Tibial nerve (tissue), 4 donors: ENCODE results near the gene IL20. TPM values are rescaled to one million over a fixed set of nuclear protein-coding genes. Genes with fewer than 3 reads are reported as not detected.

Experiments used
- DNase-seq, 2 donors: peaks; one replicate each; pipeline ENCODE4 v3.0.0-alpha.2; 2019; ENCODE audit warnings: low spot score in 2 of 2
- H3K27ac ChIP-seq, 4 donors: fragments of 200-600 bp; sonication (generic) in 3 of 4; one replicate each; pipeline ENCODE4 v1.5.1; 2017 to 2019; ENCODE audit warnings: mild to moderate bottlenecking in 1 of 4
- H3K27me3 ChIP-seq, 2 donors: fragments of 200-600 bp; sonication (generic) in 1 of 2; one replicate each; pipeline versions ENCODE4 v1.5.1 to v1.6.0; 2017 to 2019
- H3K36me3 ChIP-seq, 3 donors: fragments of 200-600 bp; sonication (generic); one replicate each; pipeline ENCODE4 v1.5.1; 2018 to 2019
- H3K4me1 ChIP-seq, 4 donors: fragments of 200-600 bp; sonication (generic) in 3 of 4; one replicate each; pipeline ENCODE4 v1.5.1; 2017 to 2019
- H3K4me3 ChIP-seq, 4 donors: fragments of 200-600 bp; sonication (generic) in 3 of 4; one replicate each; pipeline ENCODE4 v1.5.1; 2017 to 2019; ENCODE audit warnings: mild to moderate bottlenecking in 1 of 4, moderate library complexity in 1 of 4
- H3K9me3 ChIP-seq, 4 donors: fragments of 200-600 bp; sonication (generic) in 3 of 4; one replicate each; pipeline ENCODE4 v1.5.1; 2017 to 2019
- CTCF ChIP-seq, 5 experiments: fragments of 200-600 bp in 3 of 5; fragments of 450-650 bp in 2 of 5; sonication (generic) in 3 of 5; IDR thresholded peaks; one replicate each; pipeline ENCODE4 v1.5.1; 2016 to 2019; ENCODE audit warnings: antibody characterized with exemption in 5 of 5, mild to moderate bottlenecking in 3 of 5, moderate library complexity in 2 of 5
- EP300 ChIP-seq, 2 donors: sonication (generic); formaldehyde crosslinking; IDR thresholded peaks; one replicate each; pipeline ENCODE4 v1.6.1; 2017; ENCODE audit warnings: antibody characterized with exemption in 2 of 2, mild to moderate bottlenecking in 1 of 2
- POLR2A ChIP-seq, 2 donors: fragments of 450-650 bp; IDR thresholded peaks; one replicate each; pipeline ENCODE4 v1.6.1; 2017; ENCODE audit warnings: antibody characterized with exemption in 2 of 2, mild to moderate bottlenecking in 2 of 2, moderate library complexity in 2 of 2
- WGBS, 2 donors: methylation state at CpG; one replicate each; pipeline ENCODE4 v1.1.5; 2018; 5-methylcytosine and 5-hydroxymethylcytosine counted together
- total RNA-seq, 4 donors: library from RNA; depleted of rRNA; stranded (reverse); fragments of >200 nt; gene quantifications; one replicate each; pipeline ENCODE4 v1.1.0, GENCODE V29; 2016

Gene IL20
- total RNA-seq, 4 donors from 2014 or later: not detected

- H3K4me3 ChIP-seq: peak overlapping the region; percentile 20 to 57 (median 30)
- H3K27me3 ChIP-seq: peaks cover 0 to 34% of the 10 kb centered on the region in 2 donors
- H3K27ac ChIP-seq: peak overlapping the region in 1 of 4 donors; percentile 39
- TF ChIP-seq POLR2A (IDR thresholded peaks at IDR 0.05): no peak
- TF ChIP-seq CTCF (IDR thresholded peaks at IDR 0.05): no peak
- H3K36me3 ChIP-seq: no peaks in the 10 kb centered on the region
- H3K4me1 ChIP-seq: peaks cover 0 to 20% (median 15%) of the 10 kb centered on the region in 4 donors
- WGBS, 2 donors: 24 to 25% methylated on average over 10 to 14 of the region's 14 CpGs
- DNase-seq: no peak
- no peaks in the 10 kb centered on the region for H3K9me3 ChIP-seq
Observed at GRCh38 chr1:206909883-206910318, 44.5 kb downstream of the IL20 start.

- Histone ChIP-seq H3K36me3 (no peaks in the 10 kb centered on the region), H3K4me1 (peaks cover 0 to 20% (median 15%) of the 10 kb centered on the region in 4 donors), H3K4me3 (no peak overlapping the region), H3K9me3 (no peaks in the 10 kb centered on the region), H3K27me3 (peaks cover 0 to 34% of the 10 kb centered on the region in 2 donors), H3K27ac (no peak overlapping the region)
- TF ChIP-seq CTCF (IDR thresholded peaks at IDR 0.05): peak; percentile 44 to 79 (median 78)
- no peak for TF ChIP-seq EP300 (IDR thresholded peaks at IDR 0.05)
- no peak for TF ChIP-seq POLR2A (IDR thresholded peaks at IDR 0.05)
- peak in 1 of 2 donors; percentile 73 for DNase-seq
- 0% methylated on average over 1 of the region's 1 CpG for WGBS, 2 donors
Observed at GRCh38 chr1:206911064-206911663, 45.7 kb downstream of the IL20 start.

- peak; percentile 60 to 80 for DNase-seq
- Histone ChIP-seq H3K27ac (no peak overlapping the region), H3K36me3 (no peaks in the 10 kb centered on the region), H3K9me3 (no peaks in the 10 kb centered on the region), H3K4me3 (no peak overlapping the region), H3K4me1 (peaks cover 0 to 20% (median 15%) of the 10 kb centered on the region in 4 donors), H3K27me3 (peaks cover 0 to 29% of the 10 kb centered on the region in 2 donors)
- WGBS, 2 donors: 23 to 24% methylated on average over 7 of the region's 7 CpGs
- TF ChIP-seq POLR2A (IDR thresholded peaks at IDR 0.05) (no peak), CTCF (IDR thresholded peaks at IDR 0.05) (peak; percentile 75 to 87 (median 78))
Observed at GRCh38 chr1:206912445-206913095, 47.1 kb downstream of the IL20 start.

- no peaks in the 10 kb centered on the region for H3K9me3 ChIP-seq
- no peak for DNase-seq
- H3K27ac ChIP-seq: no peak overlapping the region
- 83 to 90% methylated on average over 12 of the region's 12 CpGs for WGBS, 2 donors
- H3K27me3 ChIP-seq: peaks cover 0 to 16% of the 10 kb centered on the region in 2 donors
- H3K36me3 ChIP-seq: no peaks in the 10 kb centered on the region
- TF ChIP-seq CTCF (IDR thresholded peaks at IDR 0.05) (no peak), POLR2A (IDR thresholded peaks at IDR 0.05) (no peak)
- peaks cover 0 to 18% (median 15%) of the 10 kb centered on the region in 4 donors for H3K4me1 ChIP-seq
- no peak overlapping the region for H3K4me3 ChIP-seq
Observed at GRCh38 chr1:206913766-206914537, 48.5 kb downstream of the IL20 start.
